Right cardiac atrium (tissue), 5 donors: Measurements from ENCODE around the gene GGA2. TPM values are rescaled to one million over a fixed set of nuclear protein-coding genes. Genes with fewer than 3 reads are reported as not detected.

ENCODE experiments used
- ATAC-seq, 2 donors: fragments of 200-7000 bp; cut with Tn5 transposase; one replicate each; pipeline versions ENCODE4 v1.8.0 to v1.9.1; 2020; ENCODE audit warnings: moderate library complexity in 2 of 2, mild to moderate bottlenecking in 1 of 2
- DNase-seq, 3 donors: peaks; one replicate each; pipeline ENCODE4 v3.0.0-alpha.2; 2020
- H3K27ac ChIP-seq: one replicate; pipeline ENCODE4 v1.5.1; 2013; ENCODE audit warnings: mild to moderate bottlenecking, low read length, control low read depth, moderate library complexity
- H3K27me3 ChIP-seq: one replicate; pipeline ENCODE4 v1.6.1; 2013; ENCODE audit not compliant: control insufficient read depth, insufficient read depth
- H3K4me1 ChIP-seq: one replicate; pipeline ENCODE4 v1.6.1; 2013; ENCODE audit warnings: low read length; ENCODE audit not compliant: control insufficient read depth, insufficient read depth
- H3K4me3 ChIP-seq: one replicate; pipeline ENCODE4 v1.5.1; 2013; ENCODE audit warnings: low read length, control low read depth
- H3K9me3 ChIP-seq: one replicate; pipeline ENCODE4 v1.6.1; 2013; ENCODE audit warnings: low read length; ENCODE audit not compliant: control insufficient read depth
- WGBS: extraction: QIAGEN DNeasy Blood & Tissue Kit; methylation state at CpG from one replicate; pipeline ENCODE4 v1.1.7; 2013; 5-methylcytosine and 5-hydroxymethylcytosine counted together
- intact Hi-C, 4 donors: fragments of 100-400 bp; cut with DNase I; formaldehyde crosslinking; loops; one replicate each; pipeline versions ENCODE4 v1.11.0 to v1.14.0; 2022 to 2023
- polyA plus RNA-seq: library from polyadenylated mRNA; stranded (reverse); fragments of 200-250 nt; gene quantifications from one replicate; pipeline ENCODE4 v1.2.3, GENCODE V29; 2013
- total RNA-seq, 4 donors: library from RNA; stranded (reverse); fragmentation: NEBNext Ultra II Directional; extraction: Animal tissue kit (Norgen Biotek cat#: 25700); gene quantifications; one replicate each; pipeline ENCODE4 v1.2.1, GENCODE V29; 2021
- donor health status: healthy with polysubstance abuse.
- donor health status: DM: no; HTN: yes; CAD: no.
- donor health status: DM: no; HTN: no; CAD: no.
- donor health status: DM: no; HTN: yes; CAD: no; lungs with severe emphysema.
- donor health status: DM: yes; HTN: yes; CAD: no.

Gene GGA2
- total and polyA plus RNA-seq, 5 donors = 20.4 to 67.2 (median 55.7) TPM

DNA sequence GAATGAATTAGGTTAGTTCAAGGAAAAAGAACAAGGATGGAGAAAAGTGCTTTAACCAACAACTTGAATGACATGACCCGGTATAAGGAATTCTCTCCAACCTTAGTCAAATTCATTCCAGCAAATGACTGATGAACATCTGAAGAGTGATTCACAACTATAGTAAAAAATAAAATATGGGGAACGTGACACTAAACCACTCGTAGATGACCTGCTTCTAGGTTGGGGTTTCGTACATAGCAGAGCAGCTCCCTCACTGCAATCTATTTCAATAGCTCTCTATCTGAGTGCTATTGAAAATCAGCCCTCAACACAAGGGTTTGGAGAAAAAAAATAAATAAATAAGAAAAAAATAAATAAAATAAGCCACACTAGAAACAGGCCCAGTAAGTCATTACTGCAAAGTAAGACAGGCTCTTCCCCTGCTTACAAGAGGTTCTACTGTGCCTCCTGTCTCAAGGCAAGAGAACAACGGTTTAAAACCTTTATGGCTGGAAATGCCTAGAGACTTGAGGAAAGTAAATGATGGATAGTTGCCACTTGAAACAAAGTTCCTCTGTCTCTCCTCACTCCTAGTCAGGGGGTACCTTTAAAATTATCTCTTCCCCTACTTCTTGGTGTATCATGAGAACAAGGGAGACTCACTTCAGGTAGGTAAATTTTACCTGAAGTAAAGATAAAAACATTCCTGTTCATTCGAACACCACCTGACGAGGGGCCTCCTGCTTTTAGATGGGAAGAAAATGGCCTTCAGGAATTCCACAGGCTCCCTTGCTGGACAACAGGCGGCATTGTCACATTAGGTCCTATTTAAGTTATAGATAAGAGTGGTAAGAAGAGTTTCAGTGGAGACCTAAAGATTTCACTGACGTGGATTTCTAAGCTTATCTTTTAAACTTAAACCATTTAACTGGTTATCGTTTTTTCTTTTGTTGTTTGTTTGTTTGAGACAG is 77.8 kb downstream of the GGA2 start:
- Histone ChIP-seq H3K4me1 (no peaks in the 10 kb centered on the region), H3K4me3 (no peak overlapping the region), H3K27ac (no peak overlapping the region), H3K9me3 (no peaks in the 10 kb centered on the region), H3K27me3 (no peaks in the 10 kb centered on the region)
- WGBS = 84% methylated on average over 10 of the region's 10 CpGs
- DNase-seq = no peak
- ATAC-seq = no peak
- intact Hi-C loops = loop anchor here in 3 of 4 donors (2.0 to 10.0 kb wide), 4 partner anchors 245 to 534 kb away; partner anchors contain the start of gene SCNN1G (in 2 of the 3)

DNA sequence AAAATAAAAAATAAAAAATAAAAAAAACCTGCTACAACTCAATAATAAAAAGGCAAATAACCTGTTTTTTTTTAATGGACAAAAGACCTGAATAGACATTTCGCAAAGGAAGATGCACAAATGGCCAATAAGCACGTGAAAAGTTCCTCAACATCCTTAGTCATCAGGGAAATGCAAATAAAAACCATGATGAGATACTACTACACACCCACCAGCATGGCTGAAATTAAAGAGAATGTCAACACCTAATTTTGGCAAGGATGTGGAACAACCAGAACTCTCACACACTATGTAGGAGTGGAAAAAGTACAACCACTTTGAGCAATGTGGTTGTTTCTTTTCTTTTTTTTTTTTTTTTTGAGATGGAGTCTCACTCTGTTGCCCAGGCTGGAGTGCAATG is 81.9 kb downstream of the GGA2 start:
- ATAC-seq (no peak), DNase-seq (no peak)
- Histone ChIP-seq H3K9me3 (no peaks in the 10 kb centered on the region), H3K4me3 (no peak overlapping the region), H3K4me1 (no peaks in the 10 kb centered on the region), H3K27me3 (no peaks in the 10 kb centered on the region), H3K27ac (no peak overlapping the region)
- intact Hi-C loops = no loop called here
- WGBS = 73% methylated on average over 2 of the region's 2 CpGs

DNA sequence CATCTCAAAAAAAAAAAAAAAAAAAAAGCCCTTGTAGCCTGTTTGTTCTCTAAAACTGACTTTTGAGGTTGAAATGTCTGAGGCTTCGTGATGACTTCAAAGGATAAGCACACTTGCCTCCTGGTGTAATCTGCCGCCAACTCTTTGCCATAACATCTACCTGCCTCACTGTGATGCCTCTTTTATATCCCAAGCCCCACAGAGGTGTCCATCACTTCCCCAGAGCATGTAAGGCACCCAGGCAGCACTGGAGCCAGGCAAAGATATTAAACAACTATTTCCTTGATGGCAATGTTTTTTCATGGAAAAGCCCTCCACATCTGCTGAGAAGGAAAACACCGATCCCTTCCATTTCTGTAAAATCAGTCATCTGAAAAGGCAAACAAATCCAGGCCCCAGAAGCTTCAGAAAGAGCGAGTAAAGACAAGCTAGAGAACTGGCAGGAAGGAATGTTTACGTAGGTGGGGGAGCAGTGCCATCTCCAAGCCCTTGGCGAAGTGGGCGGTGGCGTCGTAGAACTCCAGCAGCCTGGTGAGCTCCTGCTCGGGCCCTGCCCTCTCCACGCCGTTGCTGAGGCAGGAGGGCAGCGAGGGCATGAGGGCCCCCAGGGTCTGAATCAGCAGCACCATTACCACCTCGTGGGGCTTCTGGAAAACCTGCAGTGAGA is 85.9 kb downstream of the GGA2 start:
- intact Hi-C loops = no loop called here
- no peak for DNase-seq
- no peak for ATAC-seq
- no peaks in the 10 kb centered on the region for H3K9me3 ChIP-seq
- no peaks in the 10 kb centered on the region for H3K4me1 ChIP-seq
- 92% methylated on average over 14 of the region's 14 CpGs for WGBS
- H3K4me3 ChIP-seq = no peak overlapping the region
- H3K27ac ChIP-seq = peak overlapping the region; percentile 37
- no peaks in the 10 kb centered on the region for H3K27me3 ChIP-seq

DNA sequence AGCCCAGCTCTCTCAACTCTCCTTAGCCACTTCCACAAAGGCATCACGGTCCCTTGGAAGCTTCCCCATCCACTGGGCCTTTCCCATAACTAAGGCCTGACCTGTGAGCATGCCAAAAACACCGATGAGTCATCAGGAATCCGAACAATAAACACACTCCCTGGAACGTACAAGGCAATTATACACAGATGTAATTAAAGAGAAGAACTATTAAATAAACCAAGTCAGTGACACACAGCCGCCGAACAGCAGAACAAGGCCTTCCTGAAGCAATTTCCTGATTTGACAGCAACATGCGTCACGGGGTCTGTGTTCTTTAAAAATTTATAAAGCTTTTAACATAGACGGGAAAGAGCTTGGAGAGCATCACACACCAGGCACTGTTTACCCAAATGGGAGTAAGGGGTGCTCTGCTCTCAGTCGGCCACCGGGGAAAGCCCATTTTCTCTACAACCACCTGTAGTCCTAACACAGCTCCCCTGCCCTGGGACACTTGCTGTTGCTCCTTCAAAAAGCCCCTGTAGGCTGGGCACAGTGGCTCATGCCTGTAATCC is 86.7 kb downstream of the GGA2 start:
- Histone ChIP-seq H3K9me3 (no peaks in the 10 kb centered on the region), H3K27ac (peak overlapping the region; percentile 93), H3K4me1 (no peaks in the 10 kb centered on the region), H3K27me3 (no peaks in the 10 kb centered on the region), H3K4me3 (no peak overlapping the region)
- DNase-seq = peak; percentile 69 to 82 (median 79)
- WGBS = 34% methylated on average over 11 of the region's 11 CpGs
- intact Hi-C loops = no loop called here
- ATAC-seq = peak; percentile 95 to 99

DNA sequence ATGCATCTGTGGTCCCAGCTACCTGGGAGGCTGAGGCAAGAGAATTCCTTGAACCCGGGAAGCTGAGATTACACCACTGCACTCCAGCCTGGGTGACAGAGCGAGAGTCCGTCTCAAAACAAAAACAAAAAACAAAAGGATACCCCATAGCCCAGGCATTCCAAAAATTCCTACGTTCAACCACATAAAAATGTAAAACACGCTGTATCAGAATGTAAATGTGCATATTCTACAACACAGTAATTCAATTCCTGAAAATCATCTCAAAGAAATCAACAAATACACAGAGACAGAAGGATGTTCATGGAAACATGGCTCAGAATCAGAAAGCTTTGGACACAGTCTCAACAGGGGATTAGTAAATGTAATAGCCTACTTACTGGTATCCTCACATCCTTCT is 90.3 kb downstream of the GGA2 start:
- 91% methylated on average over 5 of the region's 5 CpGs for WGBS
- intact Hi-C loops = no loop called here

DNA sequence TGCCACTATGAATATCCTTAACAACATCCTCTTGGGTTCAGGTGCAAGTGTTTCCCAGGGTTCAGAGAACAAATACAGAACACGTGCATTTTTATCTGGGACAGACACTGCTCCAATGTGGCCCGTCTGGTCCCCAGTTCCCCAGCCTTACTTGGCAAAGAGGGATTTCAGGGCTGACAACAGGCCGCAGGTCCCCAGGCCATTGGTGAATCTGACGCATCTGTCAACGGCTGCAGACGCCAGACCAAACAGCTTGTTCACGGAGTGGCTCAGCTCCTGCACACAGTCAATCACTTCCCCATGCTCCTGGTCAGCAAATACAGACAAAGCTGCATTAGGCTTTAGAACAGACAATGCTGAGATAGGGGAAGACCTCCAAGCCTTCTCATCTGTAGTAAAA is 93.5 kb downstream of the GGA2 start:
- ATAC-seq = no peak
- WGBS = 64% methylated on average over 7 of the region's 7 CpGs
- no peak overlapping the region for H3K27ac ChIP-seq
- intact Hi-C loops = no loop called here
- H3K4me1 ChIP-seq = no peaks in the 10 kb centered on the region
- DNase-seq = no peak
- no peak overlapping the region for H3K4me3 ChIP-seq
- H3K9me3 ChIP-seq = no peaks in the 10 kb centered on the region
- H3K27me3 ChIP-seq = no peaks in the 10 kb centered on the region

More for the DNA sequence above, 90.3 kb downstream of the GGA2 start:
- no peaks in the 10 kb centered on the region for H3K4me1 ChIP-seq
- DNase-seq = no peak
- no peak for ATAC-seq
- H3K27me3 ChIP-seq = no peaks in the 10 kb centered on the region
- H3K27ac ChIP-seq = no peak overlapping the region
- no peak overlapping the region for H3K4me3 ChIP-seq
- H3K9me3 ChIP-seq = no peaks in the 10 kb centered on the region

DNA sequence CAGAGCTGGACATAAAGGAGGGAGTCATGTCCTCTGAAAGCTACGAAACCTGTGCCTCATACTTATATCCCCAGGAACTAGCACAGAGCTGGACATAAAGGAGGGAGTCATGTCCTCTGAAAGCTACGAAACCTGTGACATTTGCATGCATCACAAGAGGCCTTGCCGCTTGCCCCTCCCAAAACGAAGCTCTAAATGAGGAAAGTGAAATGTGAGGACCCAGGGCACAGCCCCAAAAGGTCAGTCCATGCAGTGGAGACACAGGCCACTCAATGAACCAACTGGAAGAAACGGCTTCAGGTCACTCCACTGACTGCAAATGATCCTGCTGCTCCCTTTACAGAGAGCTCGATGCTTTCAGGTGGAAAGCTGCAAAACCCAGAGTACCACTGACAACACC is 95.6 kb downstream of the GGA2 start:
- Histone ChIP-seq H3K4me3 (no peak overlapping the region), H3K27me3 (no peaks in the 10 kb centered on the region), H3K27ac (no peak overlapping the region), H3K4me1 (no peaks in the 10 kb centered on the region), H3K9me3 (no peaks in the 10 kb centered on the region)
- intact Hi-C loops = no loop called here
- no peak for ATAC-seq
- 92% methylated on average over 6 of the region's 6 CpGs for WGBS
- no peak for DNase-seq

Other genes starting within 250 kb of the GGA2 start
- gene SCNN1B, start 208.2 kb downstream of the GGA2 start, total RNA-seq = under 1 TPM in 3 of 4 donors, not detected in 1; 0.12 to 0.17 (median 0.14) TPM
- 0.09 TPM for gene SCNN1B, start 208.2 kb downstream of the GGA2 start, polyA plus RNA-seq
- 10 to 100 TPM; 11.7 to 13.8 (median 13.0) TPM for gene COG7, start 57.3 kb downstream of the GGA2 start, total RNA-seq
- 13.0 TPM for gene COG7, start 57.3 kb downstream of the GGA2 start, polyA plus RNA-seq
- 10 to 100 TPM; 11.0 to 18.2 (median 13.7) TPM for gene EARS2, start 46.9 kb upstream of the GGA2 start, total RNA-seq
- 15.9 TPM for gene EARS2, start 46.9 kb upstream of the GGA2 start, polyA plus RNA-seq
- 10 to 100 TPM; 47.8 to 69.5 (median 61.8) TPM for gene UBFD1, start 47.2 kb upstream of the GGA2 start, total RNA-seq
- 20.3 TPM for gene UBFD1, start 47.2 kb upstream of the GGA2 start, polyA plus RNA-seq
- 100 to 1,000 TPM; 378 to 517 (median 448) TPM for gene NDUFAB1, start 85.8 kb upstream of the GGA2 start, total RNA-seq
- gene NDUFAB1, start 85.8 kb upstream of the GGA2 start, polyA plus RNA-seq = 1,123 TPM
- 1 to 10 TPM; 5.5 to 6.8 (median 6.0) TPM for gene PALB2, start 130.8 kb upstream of the GGA2 start, total RNA-seq
- 4.1 TPM for gene PALB2, start 130.8 kb upstream of the GGA2 start, polyA plus RNA-seq
- 10 to 100 TPM; 41.7 to 44.7 (median 42.5) TPM for gene DCTN5, start 131.0 kb upstream of the GGA2 start, total RNA-seq
- 12.4 TPM for gene DCTN5, start 131.0 kb upstream of the GGA2 start, polyA plus RNA-seq
- gene PLK1, start 168.4 kb upstream of the GGA2 start, total RNA-seq = 1 to 10 TPM in 3 of 4 donors, under 1 TPM in 1; 0.91 to 2.2 (median 2.1) TPM
- 0.45 TPM for gene PLK1, start 168.4 kb upstream of the GGA2 start, polyA plus RNA-seq
- under 1 TPM in 1 of 4 donors, not detected in 3; 0.28 TPM for gene ERN2, start 202.7 kb upstream of the GGA2 start, total RNA-seq
- not detected for gene ERN2, start 202.7 kb upstream of the GGA2 start, polyA plus RNA-seq
- gene CHP2, start 244.5 kb upstream of the GGA2 start, total RNA-seq = not detected
- gene CHP2, start 244.5 kb upstream of the GGA2 start, polyA plus RNA-seq = 0.07 TPM